Activated CD4-positive, alpha-beta T cell treated with anti-CD3 and anti-CD28 coated beads, Interleukin-2, amount 50 U/mL, for 4 hours (primary cell): ENCODE data around the gene AK8.

Experiments used
- DNase-seq, 2 experiments: peaks; one replicate each; pipeline ENCODE4 v3.0.0-alpha.2; 2020

The AK8 gene

DNA sequence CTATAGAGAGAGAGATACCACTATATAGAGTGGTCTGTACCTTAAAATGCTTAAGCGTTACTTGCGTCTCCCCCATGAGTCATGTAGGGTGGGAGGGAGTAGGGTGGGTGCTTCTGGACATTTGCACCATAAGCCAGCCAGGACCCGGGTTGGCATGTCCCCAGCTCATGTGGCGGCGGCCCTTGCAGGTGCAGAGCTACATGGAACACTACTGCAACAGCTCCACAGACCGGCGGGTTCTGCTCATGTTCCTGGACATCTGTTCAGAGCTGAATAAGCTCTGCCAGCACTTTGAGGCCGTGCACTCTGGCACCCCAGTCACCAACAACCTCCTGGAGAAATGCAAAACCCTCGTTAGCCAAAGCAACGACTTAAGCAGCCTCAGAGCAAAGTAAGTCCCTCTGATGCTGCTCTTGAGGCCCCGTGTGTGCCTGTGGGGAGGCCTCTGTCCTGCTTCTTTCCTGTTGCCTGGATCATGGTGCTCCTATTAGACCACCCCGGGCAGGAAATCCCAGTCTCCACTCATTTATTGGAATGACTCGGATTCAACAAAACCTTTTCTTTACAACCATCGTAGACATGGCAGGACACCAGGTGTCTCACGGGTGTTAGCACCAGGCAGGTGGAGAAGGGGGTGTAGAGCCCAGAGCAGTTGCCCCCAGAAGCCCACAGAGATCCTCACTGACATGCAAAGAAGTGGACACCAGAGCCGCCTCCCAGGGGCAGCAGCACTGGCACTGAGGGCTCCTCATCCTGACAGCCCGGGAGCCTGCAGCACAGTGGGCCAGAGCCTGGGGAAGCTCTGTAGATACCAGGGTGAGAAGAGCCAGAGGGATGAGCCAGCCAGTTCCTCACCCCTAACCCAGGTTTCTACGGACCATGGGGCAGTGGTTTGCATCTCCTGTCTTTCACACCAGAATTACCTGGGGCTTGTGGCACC is 9.4 kb upstream of the AK8 start:
- no peak for DNase-seq

- no peak for DNase-seq
Measured at GRCh38 chr9:132886334-132886725, 8.2 kb upstream of the AK8 start.

DNA sequence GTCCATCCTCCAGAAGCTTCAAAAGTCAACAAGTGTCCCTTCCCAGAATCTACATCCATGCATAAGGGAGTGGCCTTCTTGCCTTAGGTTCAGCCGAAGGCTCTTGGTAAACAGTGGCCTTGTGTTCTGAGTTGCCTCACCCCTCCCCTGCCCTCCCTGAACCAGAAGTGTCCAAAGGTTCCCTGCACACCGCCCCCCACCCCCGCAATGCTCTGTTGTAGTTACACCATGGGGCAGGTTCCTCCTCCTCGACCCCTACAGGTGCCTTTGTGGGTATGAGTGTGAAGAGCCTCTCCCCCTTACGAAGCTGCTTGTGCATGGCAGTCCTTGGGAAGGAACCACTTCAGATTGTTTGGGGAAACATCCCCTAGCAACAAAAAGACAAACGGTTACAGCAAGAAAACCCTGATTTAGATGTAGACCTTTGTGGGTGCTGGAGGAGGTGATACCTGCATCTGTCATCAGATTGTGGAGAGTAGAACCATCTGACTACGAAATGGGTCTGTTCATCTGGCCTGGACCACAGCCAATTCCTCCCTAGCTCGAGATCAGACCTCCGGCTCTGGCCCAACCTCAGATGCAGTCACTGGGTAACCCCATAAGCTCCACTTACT is 7.7 kb upstream of the AK8 start:
- DNase-seq: no peak

DNA sequence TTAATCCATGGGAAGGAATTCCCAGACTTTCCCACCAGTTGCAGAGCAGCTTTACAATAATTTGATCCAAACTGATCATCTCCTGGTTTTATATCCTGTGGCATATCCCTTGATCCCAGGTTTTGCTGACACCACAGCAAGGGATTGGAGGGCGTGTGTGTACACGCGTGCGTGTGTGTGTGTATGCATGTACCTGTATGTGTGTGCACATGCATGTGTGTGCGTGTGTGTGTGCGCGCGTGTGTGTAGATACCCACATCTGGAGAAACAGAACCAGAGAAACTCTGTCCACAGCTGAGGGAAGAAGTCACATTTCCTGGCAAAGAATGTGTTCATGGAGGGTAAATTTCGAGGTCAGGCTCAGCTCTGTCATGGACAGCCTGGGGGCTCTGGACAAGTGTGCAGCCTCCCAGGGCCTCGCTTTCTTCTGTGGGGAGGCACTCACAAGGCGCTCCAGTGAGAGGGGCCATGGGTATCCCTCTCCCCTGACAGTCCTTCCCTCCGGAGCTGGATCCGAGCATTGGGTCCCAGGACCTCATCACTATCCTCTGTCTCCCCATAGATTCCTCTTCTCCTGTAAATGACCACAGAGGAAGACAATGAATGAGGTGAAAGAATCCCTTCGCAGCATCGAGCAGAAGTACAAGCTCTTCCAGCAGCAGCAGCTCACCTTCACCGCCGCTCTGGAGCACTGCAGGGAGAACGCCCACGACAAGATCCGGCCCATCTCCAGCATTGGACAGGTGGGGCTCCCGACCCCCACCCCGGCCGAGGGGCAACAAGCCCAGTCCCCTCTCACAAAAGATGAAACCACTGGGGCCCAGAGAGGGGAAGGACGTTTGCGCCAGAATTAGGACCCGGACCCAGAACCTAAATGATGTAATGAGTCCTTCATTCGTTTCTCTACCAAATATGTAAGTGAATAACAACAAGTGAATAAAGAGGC is 5.5 kb upstream of the AK8 start:
- no peak for DNase-seq

DNA sequence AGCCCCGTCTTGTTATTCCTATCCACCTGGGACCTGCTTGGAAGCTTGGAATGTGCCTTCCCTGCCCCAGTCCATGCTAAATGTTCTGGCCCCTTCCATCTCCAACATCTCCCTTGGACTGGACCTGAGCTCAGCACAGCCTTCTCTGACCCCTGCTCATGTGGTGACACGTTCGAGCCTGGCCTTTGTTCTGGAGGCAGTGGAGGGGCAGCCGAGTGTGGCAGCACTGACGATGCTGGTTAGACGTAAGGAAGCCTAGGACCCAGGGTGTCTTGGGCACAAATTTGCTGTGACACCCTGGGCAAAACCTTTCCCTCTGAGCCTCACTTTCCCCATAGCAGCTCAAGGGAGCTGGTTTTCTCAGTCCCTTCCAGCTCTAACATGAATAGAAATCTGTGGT is 4.5 kb upstream of the AK8 start:
- DNase-seq: no peak

DNA sequence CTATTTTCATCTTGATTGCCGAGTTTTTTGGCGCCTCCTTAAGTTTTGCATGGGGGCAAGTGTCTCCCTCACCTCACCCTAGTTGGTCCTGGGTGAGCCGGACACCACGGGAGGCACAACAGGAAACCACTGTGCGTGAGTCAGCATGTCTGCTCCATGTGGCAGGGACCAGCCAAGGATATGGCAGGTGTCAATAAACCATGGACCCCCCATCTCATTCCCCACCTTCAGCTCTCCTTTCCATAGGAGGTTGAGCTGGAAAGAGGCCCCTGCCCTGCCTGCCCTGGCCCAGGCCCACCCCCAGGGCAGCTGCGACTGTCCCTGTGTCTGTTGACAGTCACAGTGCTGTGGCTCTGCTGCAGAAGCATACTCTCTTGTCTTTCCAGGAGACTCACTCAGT is 3.7 kb upstream of the AK8 start:
- no peak for DNase-seq

DNA sequence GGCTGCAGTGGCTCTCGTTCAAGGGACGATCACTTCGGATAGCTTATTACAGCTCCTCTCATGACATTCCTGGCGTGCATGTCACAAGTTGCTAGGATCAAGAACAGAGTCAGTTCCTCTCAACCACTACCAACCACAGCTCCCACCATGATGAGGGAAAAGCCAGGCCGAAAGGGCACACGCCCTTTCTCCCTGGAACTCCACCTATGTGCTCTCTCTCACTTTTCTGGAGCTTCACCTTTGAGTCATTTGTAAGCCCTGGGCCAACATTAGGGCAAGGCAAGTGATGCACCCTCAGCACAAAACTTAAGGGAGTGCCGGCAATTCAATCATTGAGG is 2.2 kb upstream of the AK8 start:
- DNase-seq: no peak

DNA sequence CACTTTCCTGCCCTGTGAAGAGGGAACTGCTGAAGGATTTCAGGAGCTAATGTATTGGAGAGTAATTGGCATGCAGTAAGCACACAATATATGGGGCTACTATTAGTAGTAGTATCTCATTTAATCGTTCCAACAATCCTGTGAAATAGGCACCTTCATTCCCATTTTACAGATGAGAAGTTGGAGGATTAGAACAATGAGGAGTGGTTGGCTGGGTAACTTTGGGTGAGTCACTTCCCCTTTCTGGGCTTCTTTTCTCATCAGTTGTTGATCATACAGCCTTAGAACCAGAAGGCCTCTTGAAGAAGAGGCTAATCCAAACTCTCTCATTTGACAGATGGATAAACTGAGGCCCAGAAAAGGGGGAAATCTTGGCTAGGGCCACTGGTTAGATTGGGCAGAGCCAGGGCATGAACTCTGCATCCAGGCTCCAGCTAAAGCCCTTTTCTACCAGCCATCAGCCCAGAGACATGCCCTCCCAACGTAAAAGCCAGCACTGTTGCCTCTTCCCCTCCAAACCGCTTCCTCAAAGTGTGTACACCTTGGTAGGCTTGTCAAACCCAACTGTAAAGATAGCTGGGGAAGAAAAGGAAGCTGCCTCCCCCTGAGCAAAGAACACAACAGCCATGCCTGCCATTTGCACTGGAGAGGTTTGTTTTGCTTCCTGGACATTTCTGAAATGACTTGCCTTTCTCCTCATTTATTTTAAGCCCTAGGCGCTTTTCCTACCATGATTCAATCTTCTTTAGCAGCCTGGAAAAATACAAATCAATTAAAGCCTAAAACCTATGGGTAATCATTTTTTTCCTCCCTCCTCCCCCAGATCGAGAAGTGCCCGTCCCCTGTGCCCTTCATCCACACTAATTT is 1.6 kb upstream of the AK8 start:
- no peak for DNase-seq

GRCh38 chr9:132878695-132879456 is 792 bp upstream of the AK8 start, which contains the start of gene SPACA9:
SPACA9 (plus strand) TSS chr9:132878898; CDS start chr9:132883948, 5,050 bp downstream.
- DNase-seq: peak; percentile 7 to 11

DNA sequence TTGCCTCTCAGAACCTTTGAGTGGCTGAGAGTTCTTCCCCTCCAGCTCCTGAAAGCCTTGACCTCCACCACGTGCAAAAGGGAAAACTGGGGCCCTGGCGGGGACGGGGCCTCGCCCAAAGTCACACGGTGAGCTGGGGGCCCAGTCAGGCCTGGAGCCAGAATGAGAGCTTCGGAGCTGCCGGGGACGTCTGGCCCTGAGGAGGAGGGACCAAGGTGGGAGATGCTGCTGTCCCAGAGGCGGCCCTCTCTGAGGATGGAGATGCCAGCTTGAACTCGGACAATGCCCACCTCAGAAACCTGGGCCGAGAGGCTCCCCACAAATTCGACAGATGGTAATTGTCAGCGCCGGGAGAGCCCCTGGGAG is 643 bp downstream of the AK8 start:
- DNase-seq: no peak

DNA sequence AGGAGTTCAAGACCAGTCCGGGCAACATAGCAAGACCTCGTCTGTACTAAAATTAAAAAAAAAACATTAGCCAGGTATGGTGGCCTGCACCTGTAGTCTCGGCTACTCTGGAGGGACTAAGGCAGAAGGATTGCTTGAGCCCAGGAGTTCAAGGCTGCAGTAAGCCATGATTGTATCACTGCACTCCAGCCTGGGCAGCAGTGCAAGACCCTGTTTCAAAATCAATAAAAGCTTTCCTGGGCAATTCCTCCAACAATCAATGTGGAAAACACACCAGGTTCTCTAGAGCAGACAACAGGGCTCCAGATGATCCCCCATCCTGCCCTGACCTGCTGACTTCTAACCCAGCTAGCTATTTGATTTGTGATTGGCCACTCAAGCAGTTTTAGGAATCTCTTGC is 1.2 kb downstream of the AK8 start:
- no peak for DNase-seq

DNA sequence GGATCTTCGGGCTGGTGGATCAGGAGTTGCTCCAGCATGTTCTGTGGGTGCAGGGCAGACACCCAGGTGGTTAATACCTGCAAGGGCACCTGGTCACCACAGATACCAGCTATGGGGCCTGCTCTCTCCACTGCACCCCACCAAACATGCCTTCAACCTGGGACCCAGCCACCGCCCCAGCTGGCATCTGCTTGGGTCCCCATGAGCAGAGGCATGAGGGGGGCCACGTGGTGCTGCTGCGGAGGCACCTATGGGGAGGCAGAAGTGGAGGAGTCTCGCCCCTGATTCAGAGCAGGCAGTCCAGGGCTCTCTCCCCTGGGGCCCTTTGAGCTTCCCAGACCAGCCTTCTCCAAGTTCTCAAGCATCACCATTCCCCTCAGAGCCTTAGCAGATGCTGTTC is 2.9 kb downstream of the AK8 start:
- DNase-seq: no peak

DNA sequence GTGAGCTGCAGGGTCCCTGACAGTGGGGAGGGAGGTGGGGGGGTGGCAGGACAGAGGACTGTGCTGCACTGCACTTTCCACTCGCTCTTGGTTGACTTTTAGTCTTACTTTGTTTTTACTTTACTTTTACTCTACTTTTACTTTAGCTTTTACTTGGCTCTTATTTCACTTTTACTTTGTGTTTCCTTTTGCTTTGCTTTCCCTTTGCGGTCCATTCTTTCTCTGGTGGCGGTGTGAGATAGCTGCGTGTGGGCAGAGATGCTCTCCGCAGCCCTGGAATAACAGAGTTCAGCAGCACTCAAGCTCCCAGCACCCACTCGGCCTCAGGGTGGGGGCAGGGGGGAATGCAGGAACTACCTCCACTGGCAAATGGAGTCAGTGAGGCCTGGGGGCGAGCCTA is 4.7 kb downstream of the AK8 start:
- DNase-seq: no peak

DNA sequence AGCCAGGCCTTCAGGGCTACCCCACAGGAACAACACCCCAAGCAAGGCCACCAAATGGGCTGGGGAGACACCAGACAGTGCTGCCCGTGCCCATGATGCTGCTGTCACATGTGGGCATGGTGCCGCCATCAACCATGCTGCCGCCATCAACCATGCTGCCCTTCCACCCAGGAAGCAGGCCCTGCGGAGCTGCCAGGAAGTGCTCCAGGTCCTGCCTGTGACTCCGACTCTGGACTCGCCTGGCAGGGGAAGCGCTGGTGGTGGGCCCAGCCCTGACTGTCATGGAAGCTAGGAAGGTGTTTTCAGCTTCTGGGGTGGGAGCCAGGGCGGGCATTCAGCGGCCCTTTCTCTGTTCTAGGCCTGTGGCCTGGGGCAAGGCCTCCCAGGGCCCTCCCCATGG is 8.8 kb downstream of the AK8 start:
- no peak for DNase-seq

- DNase-seq: no peak
Measured at GRCh38 chr9:132866898-132867297, 11.2 kb downstream of the AK8 start.

- no peak for DNase-seq
Measured at GRCh38 chr9:132864691-132865090, 13.4 kb downstream of the AK8 start.

GRCh38 chr9:132864277-132864676 is 13.8 kb downstream of the AK8 start:
- DNase-seq: no peak

- no peak for DNase-seq
Measured at GRCh38 chr9:132863096-132863495, 15.0 kb downstream of the AK8 start.

GRCh38 chr9:132862533-132862932 is 15.6 kb downstream of the AK8 start:
- DNase-seq: no peak

- no peak for DNase-seq
Measured at GRCh38 chr9:132861666-132862065, 16.4 kb downstream of the AK8 start.

GRCh38 chr9:132858751-132859150 is 19.3 kb downstream of the AK8 start:
- DNase-seq: no peak
